Femur (tissue), 1 donor: Measurements from ENCODE around the gene TIAM2.
"Not testable (repeated sequence)": the region's sequence is repeated elsewhere in the genome, so short reads cannot be mapped to it uniquely, and the experiment has no call there.

Experiments
- DNase-seq: peaks from one replicate; pipeline ENCODE4 v3.0.0-alpha.2; 2017

The TIAM2 gene

DNA sequence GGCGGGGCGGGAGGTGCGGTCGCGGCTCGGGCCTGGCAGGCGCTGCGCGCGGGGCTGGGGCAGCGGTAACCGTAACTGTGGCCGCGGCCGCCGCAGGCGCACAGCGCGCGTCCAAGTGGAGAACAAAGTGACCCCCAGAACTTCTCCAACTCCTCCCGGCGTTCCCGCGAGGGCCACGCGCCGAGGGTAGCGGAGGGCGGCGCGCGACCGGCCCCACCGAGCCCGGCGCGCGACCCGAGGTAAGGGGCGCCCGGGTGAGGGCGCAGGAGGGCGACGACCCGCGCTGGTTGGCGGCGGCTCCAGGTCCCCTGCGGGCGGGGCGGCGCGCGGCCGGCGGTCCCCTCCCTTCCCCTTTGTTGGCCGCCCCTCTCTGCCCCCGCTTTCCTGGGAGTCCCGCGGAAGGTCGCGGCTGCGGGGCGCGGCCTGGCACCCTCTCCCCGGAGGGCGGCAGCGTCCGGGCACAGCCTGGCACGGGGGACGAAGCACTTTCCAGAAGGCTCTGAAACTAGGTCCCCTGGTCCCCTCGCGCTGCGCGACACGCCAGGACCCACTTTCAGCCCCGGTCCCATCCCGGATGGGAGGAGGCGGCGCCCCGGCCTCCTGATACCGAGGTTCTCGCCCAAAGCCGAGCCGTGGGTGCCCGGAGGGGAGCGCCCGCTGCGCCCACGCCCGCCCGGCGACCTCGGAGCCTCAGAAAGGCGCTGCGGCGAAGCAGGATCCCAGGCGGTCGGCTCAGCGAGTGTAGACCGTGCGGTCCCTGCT lies at the start of gene TIAM2:
TSS of gene TIAM2 (plus strand) at position 62 of the 762 bp plus-strand sequence. CDS start 133,909 bp downstream, outside the sequence.
- DNase-seq = peak; percentile 66

DNA sequence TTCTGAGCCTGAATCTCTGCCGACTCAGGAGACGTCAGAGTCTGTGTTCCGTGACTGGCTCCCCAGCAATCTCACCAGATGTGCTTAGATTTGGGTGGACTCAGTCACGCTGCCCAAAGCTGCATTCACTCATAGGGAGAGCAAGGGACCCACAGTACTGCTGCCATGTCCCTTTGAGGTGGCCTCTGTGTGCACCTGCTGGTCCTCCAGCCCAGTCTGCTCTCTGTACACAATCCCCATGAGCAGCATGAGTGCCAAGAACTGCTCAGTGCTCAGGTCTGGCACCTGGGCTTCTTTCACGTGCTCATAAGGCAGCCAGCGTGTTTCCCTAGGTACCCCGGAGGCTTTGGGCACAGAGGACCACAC lies 44.2 kb upstream of the TIAM2 start:
- no peak for DNase-seq

DNA sequence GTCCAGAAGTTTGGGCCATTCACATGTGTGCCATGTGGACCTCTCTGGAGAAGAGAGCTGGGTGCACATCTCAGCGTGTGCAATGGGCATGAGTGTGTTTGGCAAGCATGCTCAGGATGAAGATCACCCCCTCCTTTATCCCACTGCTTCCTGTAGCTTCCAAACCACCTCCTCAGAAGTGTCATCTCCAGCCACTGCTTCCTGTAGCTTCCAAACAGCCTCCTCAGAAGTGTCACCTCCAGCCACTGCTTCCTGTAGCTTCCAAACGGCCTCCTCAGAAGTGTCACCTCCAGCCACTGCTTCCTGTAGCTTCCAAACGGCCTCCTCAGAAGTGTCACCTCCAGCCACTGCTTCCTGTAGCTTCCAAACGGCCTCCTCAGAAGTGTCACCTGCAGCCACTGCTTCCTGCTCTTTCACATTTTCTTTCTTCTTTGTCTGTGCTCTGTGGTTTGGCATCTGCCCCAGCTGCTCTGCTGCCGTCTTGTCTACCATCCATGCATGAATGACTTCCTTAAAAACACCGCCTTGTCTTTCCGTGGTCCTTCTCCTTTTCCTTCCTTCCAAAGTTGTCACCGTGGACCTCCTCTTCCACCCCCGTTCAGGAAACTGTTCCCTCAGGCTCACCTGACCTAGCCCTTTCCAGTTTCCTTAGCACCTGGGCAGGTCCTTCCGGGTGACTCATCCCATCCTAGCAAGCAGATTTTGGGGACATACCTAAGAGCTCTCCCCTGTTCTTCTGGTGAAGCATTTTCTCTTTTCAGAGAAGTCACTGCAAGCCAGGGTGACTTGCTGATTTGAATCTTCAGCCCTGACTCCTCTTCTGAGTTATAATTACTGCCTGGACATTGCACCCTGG lies 43.5 kb upstream of the TIAM2 start:
- DNase-seq = peak; percentile 38

DNA sequence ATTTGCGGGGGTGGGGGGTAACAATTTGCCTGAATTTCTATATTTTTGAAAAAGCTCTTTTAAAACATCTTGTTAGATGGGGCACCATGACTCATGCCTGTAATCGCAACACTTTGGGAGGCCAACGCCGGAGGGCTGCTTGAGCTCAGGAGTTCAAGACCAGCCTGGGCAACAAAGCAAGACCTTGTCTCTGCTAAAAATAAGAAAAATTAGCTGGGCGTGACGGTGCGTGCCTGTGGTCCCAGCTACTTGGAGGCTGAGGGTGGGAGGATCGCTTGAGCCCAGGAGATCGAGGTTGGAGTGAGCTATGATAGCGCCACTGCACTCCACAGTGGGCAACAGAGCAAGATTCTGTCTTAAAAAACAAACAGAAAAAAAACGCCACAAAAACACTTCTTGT lies 41.5 kb upstream of the TIAM2 start:
- no peak for DNase-seq

DNA sequence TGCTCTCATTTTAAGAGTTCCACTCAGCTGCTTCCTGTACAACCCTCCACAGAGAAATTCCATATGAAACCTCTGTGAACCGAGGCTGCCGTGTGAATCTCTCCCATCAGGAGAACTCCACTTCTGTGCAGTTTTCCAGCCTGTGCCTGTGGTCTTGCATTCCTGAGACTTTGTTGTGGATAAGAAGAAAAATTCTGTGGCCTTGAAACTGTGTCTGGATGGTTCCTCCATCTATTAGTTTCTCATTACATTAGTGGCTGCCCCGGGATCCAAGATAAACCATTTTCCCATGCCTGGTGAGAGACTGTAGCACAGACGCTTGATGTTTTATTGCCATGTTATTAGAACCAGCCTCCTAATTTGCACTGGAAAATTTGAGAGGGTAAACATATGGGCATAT lies 40.8 kb upstream of the TIAM2 start:
- DNase-seq = no peak

DNA sequence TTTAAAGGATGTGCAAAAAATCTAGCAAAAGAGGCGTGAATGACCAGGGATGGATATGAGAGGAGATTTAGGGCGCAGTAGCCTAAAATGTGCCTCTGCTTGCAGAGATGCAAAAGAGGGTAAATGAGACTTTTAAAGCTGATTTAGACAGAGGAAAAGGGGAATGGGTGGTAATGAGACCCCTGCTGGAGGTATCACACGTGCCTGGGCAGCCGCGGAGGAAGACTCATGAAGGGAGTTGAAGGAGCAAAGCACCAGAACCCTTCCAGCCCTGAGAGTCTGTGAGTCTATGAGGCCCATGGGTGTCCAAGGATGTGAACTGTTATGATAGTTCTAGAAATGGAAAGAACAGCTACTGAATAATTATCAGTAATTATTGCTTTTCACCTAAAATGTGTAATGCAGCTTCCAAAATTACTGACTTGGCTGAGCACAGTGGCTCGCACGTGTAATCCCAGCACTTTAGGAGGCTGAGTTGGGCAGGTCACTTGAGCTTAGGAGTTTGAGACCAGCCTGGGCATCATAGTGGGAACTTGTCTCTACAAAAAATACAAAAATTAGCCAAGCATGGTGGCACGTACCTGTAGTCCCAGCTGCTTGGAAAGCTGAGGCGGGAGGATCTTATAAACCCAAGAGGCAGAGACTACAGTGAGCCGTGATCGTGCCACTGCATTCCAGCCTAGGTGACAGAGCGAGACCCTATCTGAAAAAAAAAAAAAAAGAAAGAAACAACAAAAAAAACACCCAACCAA lies 38.2 kb upstream of the TIAM2 start:
- no peak for DNase-seq

DNA sequence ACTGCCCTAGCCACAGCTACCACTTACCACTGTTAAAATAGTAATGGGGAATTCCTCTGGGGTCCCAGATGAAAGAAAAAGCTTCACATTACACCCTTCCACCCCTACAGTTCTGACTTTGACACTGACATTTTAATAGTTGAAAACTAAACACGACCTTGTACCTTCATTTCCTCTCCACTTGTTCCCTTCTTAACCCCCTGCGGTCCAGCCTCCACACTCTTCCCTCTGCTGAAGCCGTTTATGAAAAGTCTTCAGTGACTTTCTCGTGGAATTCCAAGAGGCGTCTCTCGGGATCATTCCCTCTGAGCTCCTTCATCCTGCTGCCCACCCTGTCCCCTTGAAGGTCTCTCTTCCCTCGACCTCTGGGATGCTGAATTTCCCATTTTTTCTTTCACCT lies 36.6 kb upstream of the TIAM2 start:
- no peak for DNase-seq

DNA sequence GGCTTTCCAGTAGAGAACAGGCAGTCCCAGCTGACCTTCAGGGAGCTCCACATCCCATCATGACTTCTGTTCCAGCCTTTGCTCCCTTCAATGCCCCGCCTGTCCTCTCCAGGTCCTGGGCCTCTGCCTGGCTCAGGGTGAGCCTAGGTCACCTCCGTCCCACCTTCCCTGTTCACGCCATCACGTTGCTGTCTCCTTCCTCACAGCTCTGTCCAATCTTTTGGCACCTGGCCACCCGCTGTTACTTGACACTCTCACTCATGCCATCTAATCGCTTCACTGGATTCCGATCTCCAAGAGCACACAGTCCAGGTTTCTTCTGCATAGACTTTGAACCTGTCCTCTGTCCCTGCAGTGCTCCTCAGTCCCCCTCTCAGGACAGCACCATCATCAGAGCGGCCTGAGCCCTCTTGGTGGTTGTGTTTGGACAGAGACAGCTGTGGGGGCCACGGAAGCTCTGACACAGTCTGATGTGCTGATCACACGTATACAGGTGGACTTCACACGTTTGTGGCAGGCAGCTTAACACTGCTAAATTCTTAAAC lies 34.7 kb upstream of the TIAM2 start:
- DNase-seq = no peak

DNA sequence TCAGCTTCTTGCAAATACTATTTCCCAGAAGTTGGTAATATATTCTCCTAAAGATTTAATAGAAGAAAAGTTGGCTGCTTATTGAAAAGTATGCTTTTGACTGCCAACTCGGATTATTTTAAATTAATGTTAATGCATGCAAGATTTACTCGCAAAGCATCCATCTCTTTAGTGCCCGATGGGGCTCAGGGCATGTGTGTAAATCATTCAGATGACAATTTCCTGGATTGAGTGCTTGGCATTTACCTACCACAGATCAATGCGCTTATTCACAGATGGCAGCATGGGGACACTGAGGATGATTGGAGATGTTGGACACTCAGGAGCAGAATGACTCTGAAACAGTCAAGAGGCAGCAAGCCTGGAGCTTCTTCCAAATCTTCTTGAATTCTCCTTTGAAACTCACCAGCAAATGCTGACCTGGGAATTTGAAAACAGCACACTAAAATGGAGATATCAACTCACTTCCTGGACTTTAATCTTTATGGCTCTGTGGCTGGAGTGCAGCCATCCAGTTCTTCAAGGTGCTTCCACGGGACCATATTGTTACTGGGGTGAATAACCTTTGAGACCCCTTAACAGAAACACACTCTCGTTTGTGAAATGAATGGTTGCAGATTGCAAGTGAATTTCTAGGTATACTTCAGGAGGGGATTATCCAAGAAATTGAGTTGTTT lies 34.1 kb upstream of the TIAM2 start:
- no peak for DNase-seq

DNA sequence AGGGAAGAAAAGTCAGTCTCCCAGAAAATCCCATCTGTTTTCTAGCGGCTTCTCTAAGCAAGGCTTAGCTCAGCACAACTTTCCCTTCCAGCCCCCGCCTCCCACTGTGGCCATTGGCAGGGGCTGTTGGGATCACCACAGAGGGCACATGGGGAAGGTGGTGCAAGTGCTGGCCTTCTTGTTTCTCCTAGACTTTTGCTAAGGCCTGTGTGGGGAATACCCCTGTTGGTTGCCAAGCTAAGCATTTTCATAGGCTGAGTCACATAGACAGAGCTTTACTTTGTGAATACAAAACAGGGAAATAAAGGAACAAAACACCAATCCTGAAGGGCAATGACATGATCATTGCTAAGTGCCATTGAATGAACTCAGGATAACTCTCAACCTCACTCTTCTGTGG lies 32.4 kb upstream of the TIAM2 start:
- DNase-seq = no peak

DNA sequence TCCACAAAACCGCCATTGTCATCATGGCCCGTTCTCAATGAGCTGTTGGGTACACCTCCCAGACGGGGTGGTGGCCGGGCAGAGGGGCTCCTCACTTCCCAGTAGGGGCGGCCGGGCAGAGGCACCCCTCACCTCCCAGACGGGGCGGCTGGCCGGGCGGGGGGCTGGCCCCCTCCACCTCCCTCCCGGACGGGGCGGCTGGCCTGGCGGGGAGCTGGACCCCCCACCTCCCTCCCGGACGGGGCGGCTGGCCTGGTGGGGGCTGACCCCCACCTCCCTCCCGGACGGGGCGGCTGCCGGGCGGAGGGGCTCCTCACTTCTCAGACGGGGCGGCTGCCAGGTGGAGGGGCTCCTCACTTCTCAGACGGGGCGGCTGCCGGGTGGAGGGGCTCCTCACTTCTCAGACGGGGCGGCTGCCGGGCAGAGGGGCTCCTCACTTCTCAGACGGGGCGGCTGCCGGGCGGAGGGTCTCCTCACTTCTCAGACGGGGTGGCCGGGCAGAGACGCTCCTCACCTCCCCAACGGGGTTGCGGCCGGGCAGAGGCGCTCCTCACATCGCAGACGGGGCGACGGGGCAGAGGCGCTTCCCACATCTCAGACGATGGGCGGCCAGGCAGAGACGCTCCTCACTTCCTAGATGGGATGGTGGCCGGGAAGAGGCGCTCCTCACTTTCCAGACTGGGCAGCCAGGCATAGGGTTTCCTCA lies 28.9 kb upstream of the TIAM2 start:
- not testable (repeated sequence) for DNase-seq

DNA sequence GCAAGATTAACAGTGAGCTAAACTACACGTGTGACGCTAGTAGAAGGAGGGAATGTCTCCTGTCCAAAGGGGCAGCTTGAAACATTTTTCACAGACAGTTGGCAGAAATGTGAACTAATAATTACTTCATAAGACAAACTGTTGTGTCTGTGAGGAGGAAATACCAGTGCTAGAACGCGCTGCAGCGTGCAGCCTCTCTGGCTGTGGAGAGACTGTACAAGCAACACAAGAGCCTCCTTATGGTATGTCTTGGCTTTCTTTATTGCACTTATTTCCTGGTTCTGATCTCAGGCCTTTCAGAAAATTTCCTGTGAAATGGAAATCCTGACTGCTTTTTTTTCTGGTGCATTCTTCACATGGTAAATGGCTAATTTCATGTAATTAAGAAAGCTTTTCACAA lies 25.3 kb upstream of the TIAM2 start:
- no peak for DNase-seq

DNA sequence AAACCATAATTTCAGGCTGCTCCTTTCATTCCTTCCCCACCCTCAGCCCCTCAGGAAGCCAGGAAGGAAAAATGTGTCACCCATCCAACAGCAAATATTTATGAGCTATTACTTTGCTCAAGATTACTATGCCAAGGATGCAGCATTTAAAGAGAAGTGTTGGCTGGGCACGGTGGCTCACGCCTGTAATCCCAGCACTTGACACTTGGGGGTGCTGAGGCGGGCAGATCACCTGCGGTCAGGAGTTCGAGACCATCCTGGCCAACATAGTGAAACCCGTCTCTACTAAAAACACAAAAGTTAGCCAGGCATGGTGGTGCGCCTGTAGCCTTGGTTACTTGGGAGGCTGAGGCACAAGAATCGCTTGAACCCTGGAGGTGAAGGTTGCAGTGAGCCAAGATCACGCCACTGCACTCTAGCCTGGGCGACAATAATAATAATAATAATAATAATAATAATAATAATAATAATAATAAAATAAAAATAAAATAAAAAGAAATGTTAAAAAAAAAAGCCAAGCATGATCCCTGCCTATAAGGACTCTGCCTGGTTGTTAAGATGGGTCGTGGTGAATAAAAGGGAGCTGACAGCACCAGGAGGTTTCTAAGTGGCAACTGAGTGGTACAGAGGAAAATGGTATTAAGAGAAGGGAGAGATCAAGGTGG lies 20.5 kb upstream of the TIAM2 start:
- no peak for DNase-seq

DNA sequence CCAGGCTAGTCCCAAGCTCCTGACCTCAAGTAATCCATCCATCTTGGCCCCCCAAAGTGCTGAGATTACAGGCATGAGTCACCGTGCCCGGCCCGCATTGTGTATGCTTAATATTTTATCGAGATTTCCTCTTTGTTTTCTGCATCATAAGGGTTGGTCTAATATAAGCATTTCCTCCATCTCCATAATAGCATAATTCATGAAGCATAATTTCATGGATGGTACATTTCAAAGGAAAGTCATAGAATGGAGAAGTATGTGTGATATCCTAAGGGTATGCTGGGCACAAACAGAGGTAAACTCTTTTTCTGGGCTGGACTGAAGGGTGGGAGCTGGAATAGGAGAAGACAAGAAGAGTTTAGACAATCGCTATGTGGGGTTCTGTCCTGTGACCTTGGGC lies 17.5 kb upstream of the TIAM2 start:
- DNase-seq = no peak

DNA sequence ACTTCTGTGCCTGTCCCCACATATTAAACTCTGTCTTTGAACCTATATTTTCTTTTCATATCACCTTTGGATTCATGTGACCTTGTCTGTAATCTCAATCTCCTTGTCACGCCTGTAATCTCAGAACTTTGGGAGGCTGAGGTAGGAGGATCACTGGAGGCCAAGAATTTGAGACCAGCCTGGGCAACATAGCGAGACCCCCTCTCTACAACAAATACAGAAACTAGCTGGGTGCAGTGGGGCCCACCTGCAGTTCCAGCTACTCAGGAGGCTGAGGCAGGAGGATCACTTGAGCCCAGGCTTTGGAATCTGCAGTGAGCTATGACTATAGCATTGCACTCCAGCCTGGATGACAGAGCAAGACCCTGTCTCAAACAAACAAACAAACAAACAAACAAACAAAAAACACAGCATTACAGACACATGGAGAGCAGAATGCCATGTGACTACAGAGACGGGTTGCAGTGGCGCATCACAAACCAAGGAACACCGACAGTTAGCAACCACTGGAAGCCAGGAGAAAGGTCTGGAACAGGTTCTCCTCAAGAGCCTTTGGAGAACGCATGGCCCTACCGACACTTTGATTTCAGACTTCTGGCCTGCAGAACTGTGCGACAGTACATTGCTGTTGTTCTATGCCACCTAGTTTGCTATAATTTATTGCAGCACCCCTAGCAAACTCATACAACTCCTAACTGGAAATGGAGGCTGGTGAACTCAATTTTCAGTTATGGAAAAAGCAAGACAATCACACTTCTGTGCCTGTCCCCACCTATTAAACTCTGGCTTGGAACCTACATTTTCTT lies 14.6 kb upstream of the TIAM2 start:
- DNase-seq = no peak

DNA sequence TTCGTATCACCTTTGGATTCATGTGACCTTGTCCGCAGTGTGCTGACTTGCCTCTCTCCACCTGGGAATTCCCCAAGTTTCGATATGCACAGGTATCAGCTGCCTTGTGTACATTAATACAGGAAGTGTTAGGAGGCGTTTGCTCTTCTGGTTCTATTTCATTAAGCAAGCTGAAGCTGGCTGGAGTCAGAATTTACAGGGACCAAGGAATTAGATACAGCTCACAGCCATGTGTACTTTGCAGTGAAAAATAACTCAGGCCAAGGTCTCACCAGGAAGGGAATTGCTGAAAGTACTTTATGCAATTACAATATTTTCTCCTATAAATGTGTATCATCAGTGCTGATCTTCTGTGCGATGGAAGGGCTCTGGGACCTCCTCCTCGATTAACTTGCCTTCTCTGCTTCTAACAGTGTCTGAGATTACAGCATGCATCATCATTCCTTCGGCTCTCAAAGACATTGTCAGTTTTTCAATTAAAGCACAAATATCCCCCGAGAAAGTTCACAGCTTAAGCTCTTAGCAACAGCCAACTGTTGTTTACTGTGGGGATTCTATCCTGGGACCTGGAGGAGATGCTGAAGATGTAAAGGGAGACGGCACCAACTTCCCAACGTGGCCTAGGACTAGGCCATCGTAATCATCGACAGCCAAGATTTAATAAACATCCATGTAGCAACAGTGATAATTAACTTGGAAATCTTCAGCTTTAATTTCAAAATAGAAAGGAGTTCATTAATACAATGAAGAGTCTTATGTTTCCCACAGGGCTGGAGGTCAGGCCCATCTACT lies 13.8 kb upstream of the TIAM2 start:
- no peak for DNase-seq

DNA sequence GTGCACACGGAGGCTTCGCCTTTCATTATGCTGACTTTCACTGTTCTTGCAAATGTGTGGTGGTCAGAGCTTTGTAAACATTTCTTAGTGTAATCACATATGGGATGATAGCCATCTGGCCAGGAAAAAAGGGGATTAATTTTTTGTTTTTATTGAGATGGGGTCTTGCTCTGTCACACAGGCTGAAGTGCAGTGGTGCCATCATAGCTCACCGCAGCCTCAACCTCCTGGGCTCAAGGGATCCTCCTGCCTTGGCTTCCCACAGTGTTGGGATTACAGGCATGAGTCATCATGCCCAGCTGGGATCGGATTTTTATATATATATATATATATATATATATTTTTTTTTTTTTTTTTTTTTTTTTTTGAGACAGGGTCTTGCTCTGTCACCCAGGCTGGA lies 11.0 kb upstream of the TIAM2 start:
- no peak for DNase-seq

DNA sequence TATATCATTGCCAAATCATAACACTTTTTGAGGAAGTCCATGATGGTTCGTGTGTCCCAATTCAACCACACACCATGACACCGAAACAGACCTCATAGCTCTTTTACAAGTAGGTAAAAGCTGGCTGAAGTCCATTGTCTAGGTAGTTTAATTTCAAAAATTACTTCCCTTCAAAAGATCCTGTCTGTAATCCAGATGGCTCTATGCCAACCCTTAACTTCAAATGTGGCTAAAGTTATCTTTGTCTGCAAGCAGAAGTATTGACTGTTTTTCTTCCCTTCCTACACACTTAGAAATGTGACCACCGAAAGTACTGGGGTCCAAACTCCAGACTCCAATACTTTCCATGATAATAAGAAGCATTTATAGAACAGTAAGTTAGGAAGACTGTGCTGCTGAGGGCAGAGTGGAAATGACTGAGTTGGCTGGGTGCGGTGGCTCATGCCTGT lies 8.3 kb upstream of the TIAM2 start:
- no peak for DNase-seq

DNA sequence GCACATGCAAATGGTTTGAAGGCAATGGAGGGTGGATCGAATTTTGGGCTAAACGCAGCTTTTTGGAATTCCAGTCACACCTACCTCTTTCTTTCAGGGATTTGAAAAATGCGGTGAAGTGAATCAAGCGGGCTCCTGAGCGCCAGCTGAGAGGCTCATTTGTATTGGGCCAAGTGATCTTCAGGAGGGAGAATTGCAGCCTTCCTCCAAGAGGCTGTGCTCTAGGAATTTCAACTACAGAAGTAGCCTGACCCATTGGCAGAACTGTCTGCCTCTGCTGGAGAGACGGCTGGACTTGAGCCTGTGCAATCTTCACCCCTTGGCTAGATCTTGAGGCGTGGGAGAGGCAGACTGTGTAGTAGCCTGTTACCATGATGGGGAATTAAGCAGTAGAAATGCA lies 5.7 kb upstream of the TIAM2 start:
- no peak for DNase-seq

DNA sequence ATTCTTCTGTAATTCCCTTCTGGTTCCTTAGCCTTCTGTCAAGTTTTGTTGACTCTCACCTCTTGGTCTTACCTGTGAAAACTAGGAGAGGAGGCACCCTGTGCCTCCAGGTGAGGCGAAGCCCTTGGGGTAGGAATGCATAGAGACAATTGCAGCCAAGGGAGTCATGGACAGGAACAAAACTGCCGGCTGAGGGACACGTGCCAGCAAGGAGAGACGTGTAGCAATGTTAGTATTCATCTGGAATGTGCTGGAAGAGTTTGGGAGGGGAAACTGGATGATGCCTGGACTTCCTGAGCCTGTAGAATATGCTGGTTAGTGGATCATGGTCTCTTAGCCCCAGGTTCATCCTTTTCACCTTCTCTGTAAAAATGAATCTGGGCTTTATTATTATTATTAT lies 3.9 kb upstream of the TIAM2 start:
- no peak for DNase-seq
